Right ventricle myocardium inferior (tissue), 1 donor: Measurements from ENCODE around the gene SH3PXD2B. TPM values are rescaled to one million over a fixed set of nuclear protein-coding genes. Genes with fewer than 3 reads are reported as not detected.
A peak's percentile ranks its signal among the peaks of the same experiment; 100 is the strongest.

ENCODE experiments used
- ATAC-seq: fragments of 200-7000 bp; cut with Tn5 transposase; one replicate; pipeline ENCODE4 v1.9.1; 2020; ENCODE audit warnings: mild to moderate bottlenecking, moderate library complexity
- DNase-seq: peaks from one replicate; pipeline ENCODE4 v3.0.0; 2021; ENCODE audit errors: missing footprints
- intact Hi-C: fragments of 100-400 bp; cut with DNase I; formaldehyde crosslinking; loops from one replicate; pipeline ENCODE4 v1.11.0; 2022
- total RNA-seq: library from RNA; stranded (reverse); fragmentation: NEBNext Ultra II Directional; extraction: Animal tissue kit (Norgen Biotek cat#: 25700); gene quantifications from one replicate; pipeline ENCODE4 v1.2.1, GENCODE V29; 2021
- donor health status: DM: no; HTN: yes; CAD: no; lungs with severe emphysema.

Gene SH3PXD2B
- total RNA-seq, 1 donor from 2014 or later, result 5.4 TPM

DNA sequence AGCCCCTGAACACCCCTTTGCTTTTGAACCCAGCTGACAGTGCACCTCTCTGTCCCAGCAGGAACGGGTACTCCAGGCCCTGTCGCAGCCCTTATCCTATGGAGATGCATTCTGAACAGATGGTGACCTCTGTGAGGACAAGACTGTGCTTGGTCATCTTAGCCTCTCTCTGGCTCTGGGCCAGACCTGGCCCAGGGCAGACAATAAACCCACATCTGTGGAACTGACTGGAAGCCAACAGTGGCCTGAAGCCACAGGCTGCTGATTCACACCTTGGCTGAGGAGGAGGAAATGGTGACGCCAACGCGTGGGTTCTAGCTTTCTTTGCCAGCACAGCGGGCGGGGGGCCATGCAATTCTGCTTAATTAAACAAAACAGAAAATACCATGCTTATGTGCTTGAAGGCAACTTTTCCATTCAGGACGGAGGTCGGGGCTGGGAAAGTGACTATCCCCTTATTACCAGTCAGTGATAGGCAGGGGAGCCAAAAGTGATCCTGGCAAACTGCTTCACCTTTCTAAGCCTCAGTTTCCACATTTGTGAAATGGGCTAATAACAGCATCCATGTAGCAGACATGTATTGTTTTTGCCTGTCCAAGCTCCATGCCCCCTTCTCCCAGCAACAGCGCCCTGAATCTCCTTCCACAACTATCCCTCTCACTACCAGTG, 10.8 kb downstream of the SH3PXD2B start:
- ATAC-seq, result peak; percentile 66
- DNase-seq, result peak; percentile 89
- intact Hi-C loops, result loop anchor here (10.0 kb wide), 1 partner anchor 339 kb away; no protein-coding TSS in a partner anchor

DNA sequence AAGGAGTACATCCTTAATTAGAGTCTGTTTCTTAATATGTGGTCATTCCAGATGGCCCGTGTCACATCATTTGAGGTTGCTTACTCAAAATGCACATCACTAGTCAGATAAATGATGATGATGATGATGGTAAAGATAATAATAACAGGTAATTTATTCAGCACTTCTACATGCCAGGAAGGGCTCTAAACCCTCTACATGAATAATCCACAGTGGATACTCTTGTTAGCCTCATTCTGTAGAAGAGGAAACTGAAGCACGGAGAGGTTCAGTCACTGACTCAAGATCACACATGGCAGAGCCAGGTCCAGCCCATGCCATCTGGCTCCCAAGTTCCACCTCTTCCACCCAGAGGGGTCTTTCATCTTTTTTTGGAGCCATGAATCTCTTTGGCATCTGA, 11.7 kb downstream of the SH3PXD2B start:
- intact Hi-C loops, result loop anchor here (10.0 kb wide), 1 partner anchor 338 kb away; no protein-coding TSS in a partner anchor
- ATAC-seq, result no peak

DNA sequence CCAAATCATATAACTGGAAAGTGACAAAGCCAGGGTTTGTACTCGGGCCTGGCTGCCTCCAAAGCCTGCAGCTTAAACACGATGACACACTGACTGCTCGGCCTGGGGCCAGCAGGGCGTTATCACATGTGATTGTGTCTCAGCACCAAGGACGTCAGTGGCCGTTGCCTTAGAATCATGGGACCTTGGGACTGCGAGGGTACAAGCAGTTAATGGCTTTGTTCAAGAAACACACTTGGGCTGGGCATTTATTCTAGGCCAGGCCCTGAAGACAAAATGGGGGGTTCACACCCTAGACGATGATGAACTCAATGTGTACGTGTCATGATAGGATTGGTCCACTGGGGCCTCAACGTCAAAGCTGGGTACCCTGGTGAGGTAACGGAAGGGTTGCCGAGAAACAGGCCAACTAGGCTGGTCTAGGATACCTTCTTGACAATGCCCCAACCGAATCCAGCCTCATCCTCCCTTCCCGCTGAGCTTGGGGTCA, 13.0 kb downstream of the SH3PXD2B start:
- DNase-seq, result peak; percentile 87
- intact Hi-C loops, result loop anchor here (10.0 kb wide), 1 partner anchor 337 kb away; no protein-coding TSS in a partner anchor
- peak; percentile 55 for ATAC-seq

More for the DNA sequence above, 11.7 kb downstream of the SH3PXD2B start:
- DNase-seq, result no peak

- no peak for DNase-seq
- intact Hi-C loops, result loop anchor here (10.0 kb wide), 1 partner anchor 336 kb away; no protein-coding TSS in a partner anchor
- ATAC-seq, result no peak
Observed at GRCh38 chr5:172440486-172440885, 13.8 kb downstream of the SH3PXD2B start.

GRCh38 chr5:172439785-172440477, 14.4 kb downstream of the SH3PXD2B start:
- intact Hi-C loops, result loop anchor here (10.0 kb wide), 1 partner anchor 335 kb away; no protein-coding TSS in a partner anchor
- no peak for DNase-seq
- ATAC-seq, result no peak

GRCh38 chr5:172438319-172438668, 16.0 kb downstream of the SH3PXD2B start:
- no peak for ATAC-seq
- intact Hi-C loops, result no loop called here
- no peak for DNase-seq

DNA sequence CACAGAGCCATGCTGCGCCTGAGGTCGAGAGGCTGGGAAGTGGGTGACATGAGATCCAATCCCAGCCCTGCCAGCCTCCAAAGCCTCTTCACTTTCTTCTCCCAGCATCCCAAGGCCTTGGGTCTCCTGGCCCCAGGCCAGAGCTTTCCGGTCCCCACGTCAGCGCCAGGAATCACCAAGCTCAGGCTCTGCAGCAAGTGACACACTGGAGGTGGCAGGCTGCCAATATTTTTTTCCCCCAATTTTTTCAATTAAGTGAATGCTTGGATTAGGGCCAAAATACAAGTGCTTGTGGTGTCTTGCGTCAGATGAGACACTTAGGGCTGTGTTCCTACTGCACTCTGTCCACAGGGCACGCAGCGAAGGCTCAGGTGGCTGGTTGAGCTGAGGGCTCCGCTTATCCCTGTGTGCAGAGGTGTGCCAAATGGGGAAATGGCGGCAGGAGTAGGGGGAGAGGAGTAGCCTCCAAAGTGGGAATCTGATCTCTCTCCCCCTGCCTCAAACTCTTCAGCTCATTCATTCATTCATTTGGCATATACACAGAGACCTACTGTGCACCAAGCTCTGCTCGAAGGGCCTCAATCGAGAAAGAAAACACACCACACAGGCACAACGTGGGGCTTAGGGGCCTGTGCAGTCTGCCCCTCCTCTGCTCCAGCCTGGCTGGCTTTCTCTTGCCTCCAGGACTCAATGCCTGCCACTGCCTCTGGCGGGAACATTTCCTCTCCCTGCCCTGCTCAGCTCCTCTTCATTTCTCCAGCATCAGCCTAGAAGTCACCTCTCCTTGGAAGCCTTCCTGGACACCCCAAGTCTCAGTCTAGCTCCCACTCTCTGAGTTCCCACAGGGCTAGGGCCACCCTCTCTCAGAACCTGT, 16.6 kb downstream of the SH3PXD2B start:
- ATAC-seq (peak; percentile 70), DNase-seq (peak; percentile 83)
- intact Hi-C loops, result no loop called here

DNA sequence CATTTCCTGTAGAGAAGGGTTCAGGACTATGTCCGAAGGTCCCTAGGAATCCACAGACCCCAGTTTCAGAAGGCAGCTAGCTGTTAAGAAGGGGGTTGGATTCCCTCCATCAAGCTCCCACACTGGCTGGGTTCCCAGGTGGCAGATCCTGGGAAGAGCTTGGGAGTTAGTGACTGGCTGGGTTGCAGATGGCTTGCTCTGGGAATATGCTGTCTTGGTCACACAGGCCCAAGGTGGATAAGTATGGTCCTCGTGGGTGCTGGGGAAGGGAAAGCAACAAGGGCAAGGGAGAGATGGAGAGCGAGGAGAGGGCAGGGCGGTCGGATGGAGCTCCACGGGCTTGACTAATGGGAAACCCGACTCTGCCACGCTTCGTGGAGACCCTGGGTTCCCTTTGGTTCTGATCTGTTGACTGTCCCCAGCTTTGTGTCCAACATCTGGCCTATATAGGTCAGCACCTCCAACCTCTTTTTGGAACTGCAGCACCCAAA, 17.4 kb downstream of the SH3PXD2B start:
- intact Hi-C loops, result no loop called here
- DNase-seq, result no peak
- peak; percentile 3 for ATAC-seq

GRCh38 chr5:172436078-172436878, 18.0 kb downstream of the SH3PXD2B start:
- intact Hi-C loops, result no loop called here
- no peak for DNase-seq
- ATAC-seq, result no peak

DNA sequence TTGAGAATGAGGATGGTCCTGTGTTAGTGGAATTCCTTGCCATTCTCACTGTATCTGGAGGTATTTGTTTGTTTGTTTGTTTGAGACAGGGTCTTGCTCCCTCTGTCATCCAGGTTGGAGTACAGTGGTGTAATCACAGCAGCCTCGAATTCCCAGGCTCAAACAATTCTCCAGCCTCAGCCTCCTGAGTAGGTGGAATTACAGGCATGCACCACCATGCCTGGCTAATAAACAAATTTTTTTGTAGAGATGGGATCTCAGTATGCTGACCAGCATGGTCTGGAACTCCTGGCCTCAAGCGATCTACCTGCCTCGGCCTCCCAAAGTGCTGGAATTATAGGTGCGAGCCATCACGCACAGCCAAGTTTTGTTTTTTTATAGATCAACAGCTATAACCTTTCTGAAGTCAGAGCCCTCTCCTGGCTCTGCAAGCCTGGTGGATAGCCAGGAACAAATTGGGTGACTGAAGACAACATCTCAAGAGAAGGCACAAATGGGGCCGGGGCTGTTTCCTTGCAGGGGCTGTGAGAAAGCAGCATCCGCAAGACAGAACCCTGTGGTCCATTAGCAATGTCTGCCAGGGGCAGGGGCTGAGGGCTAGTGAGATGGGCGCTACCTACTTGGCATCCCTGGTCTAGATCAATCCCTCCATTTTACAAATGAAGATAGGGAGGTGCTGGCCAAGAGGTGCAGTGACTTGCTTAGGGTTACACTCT, 18.8 kb downstream of the SH3PXD2B start:
- intact Hi-C loops, result no loop called here
- DNase-seq (no peak), ATAC-seq (no peak)

DNA sequence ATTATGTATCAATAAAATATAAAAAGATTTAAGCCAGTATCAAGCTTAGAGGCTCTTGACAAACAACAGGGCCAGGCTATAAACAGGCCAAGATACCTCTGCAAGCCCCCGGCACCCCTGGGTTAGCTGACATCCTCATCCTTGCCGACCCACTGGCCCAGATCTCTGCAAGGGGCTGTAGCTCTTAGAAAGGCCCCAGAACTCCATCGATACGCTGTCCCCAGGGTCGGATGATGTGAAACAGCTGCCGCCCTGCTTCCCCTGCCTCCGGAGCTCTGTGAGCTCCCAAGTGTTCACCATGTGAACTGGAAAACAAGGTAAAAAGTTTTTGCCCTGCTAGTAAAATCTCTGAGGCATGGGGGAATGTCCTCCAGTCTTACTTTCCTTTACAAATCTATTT, 20.1 kb downstream of the SH3PXD2B start:
- ATAC-seq, result no peak
- intact Hi-C loops, result no loop called here
- no peak for DNase-seq

DNA sequence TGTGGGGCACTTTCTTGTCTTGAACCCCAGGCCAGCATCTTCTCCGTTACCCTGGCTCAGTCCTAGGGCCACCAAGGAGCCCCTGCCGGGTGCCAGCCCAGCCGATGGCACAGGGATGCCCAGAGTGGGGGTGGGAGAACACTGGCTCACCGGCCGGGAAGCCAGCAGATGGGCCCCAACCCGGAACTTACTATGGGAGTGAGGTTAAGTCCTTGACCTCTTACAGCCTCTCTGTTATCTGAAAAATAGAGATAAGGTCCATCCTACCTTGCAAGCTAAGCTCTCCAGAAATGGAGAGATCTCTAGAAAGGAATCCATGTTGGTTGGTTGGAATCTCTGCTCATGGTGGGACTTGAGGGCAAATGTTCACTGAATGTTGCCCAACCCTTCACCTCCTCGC, 20.8 kb downstream of the SH3PXD2B start:
- intact Hi-C loops, result no loop called here
- ATAC-seq (no peak), DNase-seq (no peak)

GRCh38 chr5:172433071-172433470, 21.3 kb downstream of the SH3PXD2B start:
- ATAC-seq, result no peak
- intact Hi-C loops, result no loop called here

GRCh38 chr5:172430354-172430753, 24.0 kb downstream of the SH3PXD2B start:
- intact Hi-C loops, result no loop called here
- peak; percentile 18 for ATAC-seq

More at GRCh38 chr5:172433071-172433470, 21.3 kb downstream of the SH3PXD2B start:
- no peak for DNase-seq

DNA sequence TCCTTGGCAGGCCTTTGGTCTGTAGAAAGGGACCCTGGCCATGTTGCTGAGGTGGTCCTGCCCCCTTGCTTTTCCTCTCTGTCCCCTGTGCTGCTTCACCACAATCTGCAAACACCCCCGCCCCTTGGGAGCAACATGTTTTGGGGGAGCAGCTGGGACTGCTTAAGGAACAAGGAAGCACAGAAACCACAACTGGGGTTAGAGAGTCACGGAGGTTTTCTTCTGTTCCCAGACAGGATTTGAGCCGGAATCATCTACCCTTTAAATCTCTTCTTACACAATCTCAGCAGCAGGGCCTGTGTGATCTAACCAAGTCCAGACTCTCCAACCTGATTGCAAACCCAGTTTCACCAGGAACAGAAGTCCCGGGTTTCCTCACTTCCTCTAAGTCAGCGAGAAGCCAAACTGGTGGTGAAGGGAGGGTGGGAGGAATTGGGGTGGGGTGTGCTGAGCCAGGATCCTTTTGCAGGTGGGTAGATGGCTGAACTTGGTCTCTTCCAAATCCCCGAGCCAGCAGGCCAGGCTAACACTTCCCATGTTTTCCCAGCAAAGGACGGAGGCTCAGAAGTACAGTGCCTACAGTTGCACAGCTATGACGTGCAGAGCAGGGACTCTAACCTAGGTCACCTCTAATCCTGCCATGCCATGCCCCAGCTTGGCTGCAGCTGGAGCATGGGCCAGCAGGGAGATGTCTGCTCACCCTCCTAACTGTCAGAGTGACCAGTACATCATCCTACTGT, 25.0 kb downstream of the SH3PXD2B start:
- DNase-seq (no peak), ATAC-seq (peak; percentile 80)
- intact Hi-C loops, result no loop called here

More at GRCh38 chr5:172430354-172430753, 24.0 kb downstream of the SH3PXD2B start:
- DNase-seq, result no peak

DNA sequence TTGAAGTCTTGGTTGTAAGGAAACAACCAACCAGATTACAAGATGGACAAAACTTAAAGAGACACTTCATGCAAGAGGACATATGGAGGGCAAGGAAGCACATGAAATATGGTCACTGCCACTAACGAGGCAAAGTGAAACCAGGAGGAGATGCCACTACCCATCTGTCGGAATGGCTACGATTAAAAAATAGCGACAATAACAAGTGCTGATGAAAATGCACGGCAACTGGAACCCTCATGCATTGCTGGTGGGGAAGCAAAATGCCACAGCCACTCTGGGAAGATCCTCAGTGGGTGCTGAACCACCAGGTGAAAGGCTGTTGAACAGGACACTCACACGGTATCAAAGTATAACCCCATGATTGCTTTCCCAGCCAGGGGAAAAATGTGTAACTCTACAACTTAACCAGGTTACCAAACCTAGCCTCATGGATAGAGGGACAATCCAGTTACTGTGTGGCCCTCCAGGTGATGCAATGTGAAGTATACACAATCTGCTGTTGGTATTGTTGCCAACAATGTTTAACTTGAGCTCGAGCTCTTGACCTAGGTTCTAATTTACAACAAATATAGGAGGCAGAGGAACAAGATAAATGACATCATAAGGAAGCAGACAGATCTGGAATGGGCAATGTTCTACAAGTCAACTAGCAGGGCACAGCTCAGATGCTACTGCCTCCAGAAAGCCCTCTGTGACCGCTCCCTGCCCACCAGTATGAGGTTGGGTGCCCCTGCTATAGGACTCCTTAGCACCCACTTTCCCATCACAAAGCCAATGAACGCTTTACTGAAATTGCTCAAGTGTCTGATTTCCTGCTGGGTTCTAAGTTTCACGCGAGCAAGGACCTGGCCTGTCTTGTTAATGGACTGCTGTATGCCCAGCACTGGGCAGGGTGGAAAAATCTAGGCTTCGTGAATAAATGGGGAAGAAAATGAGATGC, 25.8 kb downstream of the SH3PXD2B start:
- ATAC-seq (peak; percentile 5), DNase-seq (no peak)
- intact Hi-C loops, result no loop called here
